DMS 273 (cell line): ENCODE measurements around the gene OR6S1.
"Not testable (repeated sequence)": the region's sequence is repeated elsewhere in the genome, so short reads cannot be mapped to it uniquely, and the experiment has no call there.

ENCODE experiments used
- DNase-seq: peaks from one replicate; lab custom pipeline; 2025; ENCODE audit not compliant: unreplicated experiment; lab: John Stamatoyannopoulos, UW

The OR6S1 gene

GRCh38 chr14:20632448-20632830 lies 9.1 kb downstream of the OR6S1 start:
- peak; percentile 80 for DNase-seq

- peak; percentile 70 for DNase-seq
These were observed 9.6 kb downstream of the OR6S1 start for GRCh38 chr14:20631880-20632389.

GRCh38 chr14:20631023-20631879 lies 10.2 kb downstream of the OR6S1 start:
- peak; percentile 89 for DNase-seq

- DNase-seq, result peak; percentile 90
These were observed 11.0 kb downstream of the OR6S1 start for GRCh38 chr14:20630340-20631022.

GRCh38 chr14:20628063-20628854 lies 13.2 kb downstream of the OR6S1 start:
- no peak for DNase-seq

GRCh38 chr14:20627346-20628027 lies 14.0 kb downstream of the OR6S1 start:
- DNase-seq, result no peak

- no peak for DNase-seq
These were observed 15.2 kb downstream of the OR6S1 start for GRCh38 chr14:20626274-20626673.

GRCh38 chr14:20624495-20625070 lies 16.9 kb downstream of the OR6S1 start:
- peak; percentile 90 for DNase-seq

GRCh38 chr14:20623798-20624197 lies 17.7 kb downstream of the OR6S1 start:
- DNase-seq, result no peak

GRCh38 chr14:20622816-20623291 lies 18.6 kb downstream of the OR6S1 start:
- DNase-seq, result no peak

- no peak for DNase-seq
These were observed 20.6 kb downstream of the OR6S1 start for GRCh38 chr14:20620798-20621478.

- not testable (repeated sequence) for DNase-seq
These were observed 21.8 kb downstream of the OR6S1 start for GRCh38 chr14:20619688-20620087.

GRCh38 chr14:20618271-20618749 lies 23.2 kb downstream of the OR6S1 start:
- DNase-seq, result no peak

- no peak for DNase-seq
These were observed 24.1 kb downstream of the OR6S1 start for GRCh38 chr14:20617138-20618003.

GRCh38 chr14:20615996-20616395 lies 25.5 kb downstream of the OR6S1 start:
- no peak for DNase-seq

- DNase-seq, result peak; percentile 90
These were observed 27.3 kb downstream of the OR6S1 start for GRCh38 chr14:20614038-20614840.

- peak; percentile 98 for DNase-seq
These were observed 28.1 kb downstream of the OR6S1 start for GRCh38 chr14:20613094-20614037.
